HG02642 (cell line): ENCODE results near the gene BBS12.
A peak's percentile ranks its signal among the peaks of the same experiment; 100 is the strongest.

Source experiments
- ATAC-seq: cut with Tn5 transposase; IDR thresholded peaks from one replicate; pipeline ENCODE4 v1.9.1; 2021; ENCODE audit warnings: mild to moderate bottlenecking; ENCODE audit not compliant: unreplicated experiment, poor library complexity

BBS12 gene

GRCh38 chr4:122711919-122712318 lies 20.6 kb upstream of the BBS12 start:
- no peak for ATAC-seq

GRCh38 chr4:122712782-122713181 lies 19.7 kb upstream of the BBS12 start:
- ATAC-seq: no peak

- no peak for ATAC-seq
These were observed 17.3 kb upstream of the BBS12 start for GRCh38 chr4:122715221-122715620.

GRCh38 chr4:122716825-122717448 lies 15.6 kb upstream of the BBS12 start:
- peak; percentile 94 for ATAC-seq

- no peak for ATAC-seq
These were observed 14.2 kb upstream of the BBS12 start for GRCh38 chr4:122718281-122718680.

GRCh38 chr4:122722256-122722655 lies 10.2 kb upstream of the BBS12 start:
- ATAC-seq: no peak

GRCh38 chr4:122728856-122729255 lies 3.6 kb upstream of the BBS12 start:
- ATAC-seq: no peak

GRCh38 chr4:122731676-122732075 lies 828 bp upstream of the BBS12 start:
- no peak for ATAC-seq

- ATAC-seq: no peak
These were observed 1.2 kb downstream of the BBS12 start for GRCh38 chr4:122733787-122734120.

GRCh38 chr4:122739174-122739573 lies 6.7 kb downstream of the BBS12 start:
- no peak for ATAC-seq

GRCh38 chr4:122742933-122743829 lies 10.7 kb downstream of the BBS12 start:
- no peak for ATAC-seq

- ATAC-seq: no peak
These were observed 11.7 kb downstream of the BBS12 start for GRCh38 chr4:122744229-122744628.

- ATAC-seq: no peak
These were observed 14.0 kb downstream of the BBS12 start for GRCh38 chr4:122746485-122746965.

- no peak for ATAC-seq
These were observed 14.6 kb downstream of the BBS12 start for GRCh38 chr4:122747068-122747467.

- no peak for ATAC-seq
These were observed 15.4 kb downstream of the BBS12 start for GRCh38 chr4:122747883-122748282.

- ATAC-seq: no peak
These were observed 17.4 kb downstream of the BBS12 start for GRCh38 chr4:122749704-122750454.

- ATAC-seq: no peak
These were observed 23.2 kb downstream of the BBS12 start for GRCh38 chr4:122755675-122756074.

GRCh38 chr4:122758033-122758432 lies 25.5 kb downstream of the BBS12 start:
- ATAC-seq: no peak

- ATAC-seq: no peak
These were observed 27.3 kb downstream of the BBS12 start for GRCh38 chr4:122759639-122760310.

GRCh38 chr4:122762520-122762919 lies 30.0 kb downstream of the BBS12 start:
- ATAC-seq: no peak
